Activated CD4-positive, alpha-beta T cell treated with anti-CD3 and anti-CD28 coated beads for 1 hour (primary cell): ENCODE results near the gene RETREG3.
A peak's percentile ranks its signal among the peaks of the same experiment; 100 is the strongest.
"Not testable (repeated sequence)": the region's sequence is repeated elsewhere in the genome, so short reads cannot be mapped to it uniquely, and the experiment has no call there.

Experiments
- DNase-seq: peaks from one replicate; pipeline ENCODE4 v3.0.0-alpha.2; 2020

Gene RETREG3

GRCh38 chr17:42568341-42569111 is 40.6 kb downstream of the RETREG3 start:
- DNase-seq = no peak

- peak; percentile 85 for DNase-seq
These were observed 42.1 kb downstream of the RETREG3 start, which contains the start of gene MLX for GRCh38 chr17:42566883-42567573. MLX (plus strand) TSS chr17:42567100; CDS start chr17:42567125, 25 bp downstream.

- DNase-seq = no peak
These were observed 42.8 kb downstream of the RETREG3 start for GRCh38 chr17:42566215-42566882.

- DNase-seq = no peak
These were observed 43.5 kb downstream of the RETREG3 start for GRCh38 chr17:42565523-42566214.

- no peak for DNase-seq
These were observed 44.2 kb downstream of the RETREG3 start for GRCh38 chr17:42564815-42565522.

- DNase-seq = no peak
These were observed 45.2 kb downstream of the RETREG3 start for GRCh38 chr17:42563950-42564349.

GRCh38 chr17:42563543-42563942 is 45.6 kb downstream of the RETREG3 start:
- DNase-seq = no peak

GRCh38 chr17:42563143-42563509 is 46.0 kb downstream of the RETREG3 start:
- DNase-seq = no peak

GRCh38 chr17:42562388-42563142 is 46.6 kb downstream of the RETREG3 start:
- no peak for DNase-seq

- peak; percentile 85 for DNase-seq
These were observed 47.2 kb downstream of the RETREG3 start, which contains the start of gene COASY for GRCh38 chr17:42561897-42562387. COASY (plus strand) TSS chr17:42562148; CDS start chr17:42562623, 475 bp downstream.

- DNase-seq = no peak
These were observed 48.9 kb downstream of the RETREG3 start for GRCh38 chr17:42560246-42560645.

- no peak for DNase-seq
These were observed 50.1 kb downstream of the RETREG3 start for GRCh38 chr17:42559075-42559474.

- DNase-seq = not testable (repeated sequence)
These were observed 53.1 kb downstream of the RETREG3 start for GRCh38 chr17:42555961-42556617.

GRCh38 chr17:42555122-42555622 is 54.0 kb downstream of the RETREG3 start:
- no peak for DNase-seq

GRCh38 chr17:42554250-42555121 is 54.7 kb downstream of the RETREG3 start:
- peak; percentile 50 for DNase-seq

- DNase-seq = no peak
These were observed 55.3 kb downstream of the RETREG3 start for GRCh38 chr17:42553866-42554249.

- DNase-seq = no peak
These were observed 55.9 kb downstream of the RETREG3 start for GRCh38 chr17:42553161-42553818.

- not testable (repeated sequence) for DNase-seq
These were observed 56.4 kb downstream of the RETREG3 start, which contains the start of gene HSD17B1 for GRCh38 chr17:42552736-42553135. HSD17B1 (plus strand) TSS chr17:42552923; CDS start chr17:42552934, 11 bp downstream.
